Measurements from ENCODE around the gene SLC44A3.

DNA sequence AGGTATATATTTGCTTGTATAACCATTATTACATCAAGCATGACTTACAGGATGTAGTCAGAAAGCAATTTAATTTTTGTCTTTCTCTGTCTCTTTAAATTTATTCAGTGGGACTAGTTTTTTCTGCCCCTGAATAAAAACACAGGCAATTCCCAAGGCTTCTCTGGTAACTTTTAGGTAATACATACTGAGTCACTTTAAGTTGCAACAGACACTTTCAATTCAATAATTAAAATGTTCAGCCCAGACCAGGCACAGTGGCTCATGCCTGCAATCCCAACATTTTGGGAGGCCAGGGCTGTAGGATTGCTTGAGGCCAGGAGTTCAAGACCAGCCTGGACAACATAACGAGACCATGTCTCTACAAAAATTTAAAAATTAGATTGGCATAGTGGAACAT lies 12.3 kb downstream of the SLC44A3 start:
- TF ChIP-seq, protein P1, sequence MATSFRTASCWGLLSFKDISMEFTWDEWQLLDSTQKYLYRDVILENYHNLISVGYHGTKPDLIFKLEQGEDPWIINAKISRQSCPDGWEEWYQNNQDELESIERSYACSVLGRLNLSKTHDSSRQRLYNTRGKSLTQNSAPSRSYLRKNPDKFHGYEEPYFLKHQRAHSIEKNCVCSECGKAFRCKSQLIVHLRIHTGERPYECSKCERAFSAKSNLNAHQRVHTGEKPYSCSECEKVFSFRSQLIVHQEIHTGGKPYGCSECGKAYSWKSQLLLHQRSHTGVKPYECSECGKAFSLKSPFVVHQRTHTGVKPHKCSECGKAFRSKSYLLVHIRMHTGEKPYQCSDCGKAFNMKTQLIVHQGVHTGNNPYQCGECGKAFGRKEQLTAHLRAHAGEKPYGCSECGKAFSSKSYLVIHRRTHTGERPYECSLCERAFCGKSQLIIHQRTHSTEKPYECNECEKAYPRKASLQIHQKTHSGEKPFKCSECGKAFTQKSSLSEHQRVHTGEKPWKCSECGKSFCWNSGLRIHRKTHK (tag by site-specific recombination; IDR thresholded peaks at IDR 0.05) = no peak
- TF ChIP-seq, protein P2, sequence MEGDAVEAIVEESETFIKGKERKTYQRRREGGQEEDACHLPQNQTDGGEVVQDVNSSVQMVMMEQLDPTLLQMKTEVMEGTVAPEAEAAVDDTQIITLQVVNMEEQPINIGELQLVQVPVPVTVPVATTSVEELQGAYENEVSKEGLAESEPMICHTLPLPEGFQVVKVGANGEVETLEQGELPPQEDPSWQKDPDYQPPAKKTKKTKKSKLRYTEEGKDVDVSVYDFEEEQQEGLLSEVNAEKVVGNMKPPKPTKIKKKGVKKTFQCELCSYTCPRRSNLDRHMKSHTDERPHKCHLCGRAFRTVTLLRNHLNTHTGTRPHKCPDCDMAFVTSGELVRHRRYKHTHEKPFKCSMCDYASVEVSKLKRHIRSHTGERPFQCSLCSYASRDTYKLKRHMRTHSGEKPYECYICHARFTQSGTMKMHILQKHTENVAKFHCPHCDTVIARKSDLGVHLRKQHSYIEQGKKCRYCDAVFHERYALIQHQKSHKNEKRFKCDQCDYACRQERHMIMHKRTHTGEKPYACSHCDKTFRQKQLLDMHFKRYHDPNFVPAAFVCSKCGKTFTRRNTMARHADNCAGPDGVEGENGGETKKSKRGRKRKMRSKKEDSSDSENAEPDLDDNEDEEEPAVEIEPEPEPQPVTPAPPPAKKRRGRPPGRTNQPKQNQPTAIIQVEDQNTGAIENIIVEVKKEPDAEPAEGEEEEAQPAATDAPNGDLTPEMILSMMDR (tag by site-specific recombination; IDR thresholded peaks at IDR 0.05) = no peak
- TF ChIP-seq, protein P3, sequence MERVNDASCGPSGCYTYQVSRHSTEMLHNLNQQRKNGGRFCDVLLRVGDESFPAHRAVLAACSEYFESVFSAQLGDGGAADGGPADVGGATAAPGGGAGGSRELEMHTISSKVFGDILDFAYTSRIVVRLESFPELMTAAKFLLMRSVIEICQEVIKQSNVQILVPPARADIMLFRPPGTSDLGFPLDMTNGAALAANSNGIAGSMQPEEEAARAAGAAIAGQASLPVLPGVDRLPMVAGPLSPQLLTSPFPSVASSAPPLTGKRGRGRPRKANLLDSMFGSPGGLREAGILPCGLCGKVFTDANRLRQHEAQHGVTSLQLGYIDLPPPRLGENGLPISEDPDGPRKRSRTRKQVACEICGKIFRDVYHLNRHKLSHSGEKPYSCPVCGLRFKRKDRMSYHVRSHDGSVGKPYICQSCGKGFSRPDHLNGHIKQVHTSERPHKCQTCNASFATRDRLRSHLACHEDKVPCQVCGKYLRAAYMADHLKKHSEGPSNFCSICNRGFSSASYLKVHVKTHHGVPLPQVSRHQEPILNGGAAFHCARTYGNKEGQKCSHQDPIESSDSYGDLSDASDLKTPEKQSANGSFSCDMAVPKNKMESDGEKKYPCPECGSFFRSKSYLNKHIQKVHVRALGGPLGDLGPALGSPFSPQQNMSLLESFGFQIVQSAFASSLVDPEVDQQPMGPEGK (tag by site-specific recombination; IDR thresholded peaks at IDR 0.05) = no peak
- TF ChIP-seq, protein P4, sequence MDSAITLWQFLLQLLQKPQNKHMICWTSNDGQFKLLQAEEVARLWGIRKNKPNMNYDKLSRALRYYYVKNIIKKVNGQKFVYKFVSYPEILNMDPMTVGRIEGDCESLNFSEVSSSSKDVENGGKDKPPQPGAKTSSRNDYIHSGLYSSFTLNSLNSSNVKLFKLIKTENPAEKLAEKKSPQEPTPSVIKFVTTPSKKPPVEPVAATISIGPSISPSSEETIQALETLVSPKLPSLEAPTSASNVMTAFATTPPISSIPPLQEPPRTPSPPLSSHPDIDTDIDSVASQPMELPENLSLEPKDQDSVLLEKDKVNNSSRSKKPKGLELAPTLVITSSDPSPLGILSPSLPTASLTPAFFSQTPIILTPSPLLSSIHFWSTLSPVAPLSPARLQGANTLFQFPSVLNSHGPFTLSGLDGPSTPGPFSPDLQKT (IDR thresholded peaks at IDR 0.05; ENCODE audit: borderline replicate concordance, low read depth, low read length) = no peak
- no peak for TF ChIP-seq ZNF155 (tag by site-specific recombination; IDR thresholded peaks at IDR 0.05)
- no peak for TF ChIP-seq TCF7L2 (IDR thresholded peaks at IDR 0.05; ENCODE audit: borderline replicate concordance, low read depth, low read length)
- TF ChIP-seq ZNF561 (tag by site-specific recombination; IDR thresholded peaks at IDR 0.05; ENCODE audit: borderline replicate concordance) = no peak
